ENCODE results near the gene SF3B6. TPM values are rescaled to one million over a fixed set of nuclear protein-coding genes. Genes with fewer than 3 reads are reported as not detected.

The SF3B6 gene
- total RNA-seq, 1 donor from 2014 or later: 59.3 TPM

GRCh38 chr2:24021122-24021998, 54.8 kb downstream of the SF3B6 start:
- DNase-seq (ENCODE audit: low spot score): peak; percentile 83

DNA sequence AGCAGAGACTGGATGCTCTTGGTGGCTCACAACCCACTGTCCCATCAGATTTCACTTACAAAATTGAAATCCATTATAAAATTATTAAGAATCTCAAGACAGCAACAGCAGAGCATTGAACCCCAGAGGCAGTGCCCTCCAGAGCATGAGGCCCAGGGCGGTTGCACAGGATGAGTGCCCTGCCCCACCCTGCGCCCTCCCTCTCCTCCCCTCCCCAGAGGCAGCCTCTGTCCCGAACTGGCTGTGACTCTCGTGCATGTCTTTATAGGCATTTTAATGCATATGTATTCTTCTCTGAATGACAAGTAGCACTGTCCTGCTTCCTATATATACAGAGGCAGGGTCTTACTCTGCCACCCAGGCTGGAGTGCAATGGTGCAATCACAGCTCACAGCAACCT, 55.9 kb downstream of the SF3B6 start:
- peak; percentile 24 for DNase-seq (ENCODE audit: low spot score)

DNA sequence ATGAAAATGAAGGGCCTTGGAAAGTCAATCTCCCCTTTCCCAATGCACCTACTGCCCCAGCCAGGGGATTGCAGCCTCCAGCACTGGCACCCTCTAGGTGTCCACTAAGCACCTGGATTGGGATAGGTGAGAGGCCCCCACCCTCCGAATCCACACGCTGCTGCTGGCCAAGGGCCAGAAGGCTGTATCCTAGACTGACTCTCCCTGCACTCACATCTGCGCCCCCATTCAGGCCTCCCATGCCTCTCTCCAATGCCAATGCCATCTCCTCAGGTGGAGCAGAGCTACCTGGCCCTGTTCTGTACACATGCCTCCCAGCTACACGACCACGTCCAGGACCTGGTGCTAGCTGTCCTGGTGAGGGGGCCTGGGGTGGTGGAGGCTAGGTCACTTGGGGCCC, 56.4 kb downstream of the SF3B6 start:
- DNase-seq (ENCODE audit: low spot score): peak; percentile 59

DNA sequence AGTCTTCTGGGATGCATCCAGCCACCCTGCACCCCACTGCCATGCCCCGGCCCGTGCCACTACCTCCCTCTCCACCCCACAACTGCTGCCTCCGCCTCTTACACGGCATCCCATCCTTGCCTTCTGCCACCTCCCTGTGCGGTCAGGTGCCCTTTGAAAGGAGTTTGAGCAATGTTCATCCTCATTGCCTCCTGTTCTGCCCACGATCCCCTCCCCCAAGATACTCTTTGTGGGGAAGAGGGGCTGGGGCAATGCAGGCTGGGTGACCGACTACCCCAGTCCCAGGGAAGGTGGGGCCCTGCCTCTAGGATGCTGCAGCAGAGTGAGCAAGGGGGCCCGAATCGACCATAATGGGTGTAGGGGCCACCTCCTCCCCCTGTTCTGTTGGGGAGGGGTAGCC, 57.9 kb downstream of the SF3B6 start:
- DNase-seq (ENCODE audit: low spot score): peak; percentile 75

GRCh38 chr2:24017711-24018110, 58.4 kb downstream of the SF3B6 start:
- peak; percentile 64 for DNase-seq (ENCODE audit: low spot score)

Other genes with a start within 250 kb of the SF3B6 start
- gene ATAD2B, start 149.2 kb downstream of the SF3B6 start, total RNA-seq: 24.0 TPM
- 21.7 TPM for gene UBXN2A, start 135.9 kb downstream of the SF3B6 start, total RNA-seq
- not detected for gene MFSD2B, start 66.2 kb downstream of the SF3B6 start, total RNA-seq
- gene WDCP, start 28.9 kb downstream of the SF3B6 start, total RNA-seq: 7.2 TPM
- 5.0 TPM for gene FKBP1B, start 26.6 kb downstream of the SF3B6 start, total RNA-seq
- gene TP53I3, start 8.5 kb upstream of the SF3B6 start, total RNA-seq: 12.0 TPM
- gene PFN4, start 47.0 kb upstream of the SF3B6 start, total RNA-seq: not detected
- gene FAM228B, start 47.1 kb upstream of the SF3B6 start, total RNA-seq: 27.4 TPM
- gene FAM228A, start 98.7 kb upstream of the SF3B6 start, total RNA-seq: 3.2 TPM